Mammary epithelial cell (primary cell): ENCODE data around the gene ISX.

ENCODE experiments used
- EZH2 ChIP-seq: IDR thresholded peaks from 2 replicates; pipeline ENCODE4 v1.6.1; 2012; ENCODE audit warnings: low read length, inconsistent platforms, borderline replicate concordance
- TF ChIP-seq, protein P1 (sequence below), 2 donors: IDR thresholded peaks in 1 of 2; conservative IDR thresholded peaks in 1 of 2; 2 replicates each; pipeline ENCODE4 v1.5.1; 2011 to 2012; ENCODE audit warnings: inconsistent platforms in 2 of 2, low read length in 2 of 2, mild to moderate bottlenecking in 2 of 2, control low read depth in 1 of 2, low read depth in 1 of 2; ENCODE audit not compliant: insufficient read depth in 1 of 2; ENCODE audit errors: extremely low read depth in 1 of 2

- TF ChIP-seq, protein P1, sequence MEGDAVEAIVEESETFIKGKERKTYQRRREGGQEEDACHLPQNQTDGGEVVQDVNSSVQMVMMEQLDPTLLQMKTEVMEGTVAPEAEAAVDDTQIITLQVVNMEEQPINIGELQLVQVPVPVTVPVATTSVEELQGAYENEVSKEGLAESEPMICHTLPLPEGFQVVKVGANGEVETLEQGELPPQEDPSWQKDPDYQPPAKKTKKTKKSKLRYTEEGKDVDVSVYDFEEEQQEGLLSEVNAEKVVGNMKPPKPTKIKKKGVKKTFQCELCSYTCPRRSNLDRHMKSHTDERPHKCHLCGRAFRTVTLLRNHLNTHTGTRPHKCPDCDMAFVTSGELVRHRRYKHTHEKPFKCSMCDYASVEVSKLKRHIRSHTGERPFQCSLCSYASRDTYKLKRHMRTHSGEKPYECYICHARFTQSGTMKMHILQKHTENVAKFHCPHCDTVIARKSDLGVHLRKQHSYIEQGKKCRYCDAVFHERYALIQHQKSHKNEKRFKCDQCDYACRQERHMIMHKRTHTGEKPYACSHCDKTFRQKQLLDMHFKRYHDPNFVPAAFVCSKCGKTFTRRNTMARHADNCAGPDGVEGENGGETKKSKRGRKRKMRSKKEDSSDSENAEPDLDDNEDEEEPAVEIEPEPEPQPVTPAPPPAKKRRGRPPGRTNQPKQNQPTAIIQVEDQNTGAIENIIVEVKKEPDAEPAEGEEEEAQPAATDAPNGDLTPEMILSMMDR (conservative IDR thresholded peaks at IDR 0.05 in 1 of 2, IDR thresholded peaks at IDR 0.05 in 1 of 2; ENCODE audit: extremely low read depth in 1 of 2, insufficient read depth in 1 of 2, low read depth in 1 of 2, low read length in 2 of 2) = no peak
- TF ChIP-seq EZH2 = no peak
Measured at GRCh38 chr22:35119494-35119893, 53.5 kb downstream of the ISX start.
